GM18526 (cell line): ENCODE data around the gene ANKRD16.

Source experiments
- POLR2A ChIP-seq: IDR thresholded peaks from 3 replicates; pipeline ENCODE4 v1.6.1; 2011; ENCODE audit not compliant: insufficient read length; ENCODE audit errors: extremely low read depth

ANKRD16 gene

DNA sequence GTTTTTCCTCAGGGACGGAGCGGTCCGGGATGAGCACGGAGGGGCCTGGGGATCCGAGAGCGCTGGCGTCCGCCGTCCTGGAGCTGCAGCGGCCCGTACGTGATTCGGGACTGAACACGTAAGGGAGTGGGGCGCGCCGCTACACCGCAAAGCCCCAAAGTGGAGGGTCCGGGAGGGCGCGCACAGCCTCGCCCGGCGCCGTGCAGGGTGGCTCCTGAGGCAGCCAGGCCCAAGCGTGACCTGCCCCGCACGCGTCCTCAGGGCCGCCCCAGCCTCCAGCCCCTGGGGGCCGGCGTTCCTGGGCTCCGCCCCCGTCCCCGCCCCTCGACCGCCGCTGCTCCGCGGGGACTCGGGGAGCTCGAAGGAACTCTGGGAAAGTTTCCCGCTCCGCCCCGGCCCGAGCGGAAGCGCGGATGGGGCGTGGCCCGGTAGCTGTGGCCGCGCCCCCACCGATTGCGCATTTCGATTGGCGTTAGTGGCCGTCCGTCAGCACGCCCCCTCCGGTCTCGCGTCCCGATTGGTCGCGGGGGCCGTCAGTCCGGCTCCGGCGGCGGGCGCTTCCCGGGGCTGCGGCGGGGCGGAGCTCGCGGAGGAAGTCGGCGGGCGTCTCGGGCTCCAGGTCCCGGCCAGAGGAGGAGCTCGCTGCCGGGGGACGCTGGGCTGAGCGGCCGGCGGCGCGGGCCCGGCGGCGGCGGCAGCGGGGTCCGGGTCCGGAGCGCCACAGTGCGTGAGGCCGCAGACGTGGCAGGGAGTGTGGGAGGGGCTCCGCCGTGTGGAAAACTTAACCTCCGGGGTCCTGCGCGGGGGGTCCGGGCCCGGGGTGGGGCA, at the start of gene ANKRD16, which contains the start of gene FBH1:
ANKRD16 (minus strand) TSS at position 270 of the 828 bp plus-strand sequence. CDS start 539 bp downstream, outside the sequence.
FBH1 (plus strand) TSS at position 620 of the 828 bp plus-strand sequence; CDS start at position 723, 103 bp downstream.
- peak; percentile 77 for TF ChIP-seq POLR2A

DNA sequence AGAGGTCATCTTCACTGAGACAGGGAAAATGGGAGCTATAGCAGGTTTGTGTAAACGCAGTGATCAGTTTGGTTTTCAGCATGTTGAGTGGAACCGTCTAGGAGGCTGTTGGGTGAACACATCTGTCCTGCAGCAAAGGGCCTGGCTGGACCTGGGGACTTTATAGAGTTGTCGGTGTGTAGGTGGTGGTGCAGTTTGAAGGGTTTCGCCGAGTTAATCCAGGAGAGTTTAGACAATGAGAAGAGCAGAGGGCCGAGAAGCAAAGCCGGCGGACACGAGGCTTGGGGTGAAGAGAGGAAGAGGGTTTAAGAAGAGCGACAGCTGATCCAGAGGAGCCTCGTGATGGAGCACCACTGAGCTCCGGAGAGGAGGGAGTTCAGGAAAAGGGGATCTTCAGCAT, 48.6 kb upstream of the ANKRD16 start:
- no peak for TF ChIP-seq POLR2A

DNA sequence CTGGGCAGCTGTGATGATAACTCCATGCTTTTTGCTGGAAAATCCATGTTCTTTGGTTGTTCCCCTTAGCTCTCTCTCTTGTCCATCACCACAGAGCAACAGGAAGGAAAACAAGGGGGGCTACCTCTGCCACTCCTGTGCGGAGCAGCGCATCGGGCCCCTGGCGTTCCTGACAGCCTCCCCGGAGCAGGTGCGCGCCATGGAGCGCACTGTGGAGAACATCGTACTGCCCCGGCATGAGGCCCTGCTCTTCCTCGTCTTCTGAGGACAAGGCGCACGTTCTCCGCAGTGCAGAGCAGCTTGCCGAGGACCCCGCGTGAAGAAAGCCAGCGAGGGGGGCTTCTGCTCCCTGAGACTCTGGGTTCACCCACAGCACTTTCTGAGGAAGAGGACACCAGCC, 47.3 kb upstream of the ANKRD16 start:
- TF ChIP-seq POLR2A = no peak

DNA sequence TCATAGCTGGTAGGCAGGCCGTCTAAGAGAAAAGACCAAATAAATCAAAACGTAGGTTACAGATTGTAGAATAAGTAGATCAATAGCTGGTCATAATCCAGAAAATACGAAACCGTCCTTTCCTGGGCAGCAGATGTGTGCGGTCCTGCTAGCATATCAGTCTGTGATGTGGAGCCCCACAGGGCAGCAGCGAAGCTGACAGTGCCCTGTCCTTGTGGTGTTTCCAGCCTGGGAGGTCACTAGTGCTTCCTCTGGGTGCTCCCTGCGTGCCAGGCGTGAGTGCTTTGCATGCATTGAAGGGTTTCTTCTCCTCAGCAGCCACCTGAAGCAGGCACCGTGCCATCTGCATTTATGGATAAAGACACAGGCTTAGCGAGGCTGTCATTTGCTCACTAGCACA, 45.9 kb upstream of the ANKRD16 start:
- no peak for TF ChIP-seq POLR2A

DNA sequence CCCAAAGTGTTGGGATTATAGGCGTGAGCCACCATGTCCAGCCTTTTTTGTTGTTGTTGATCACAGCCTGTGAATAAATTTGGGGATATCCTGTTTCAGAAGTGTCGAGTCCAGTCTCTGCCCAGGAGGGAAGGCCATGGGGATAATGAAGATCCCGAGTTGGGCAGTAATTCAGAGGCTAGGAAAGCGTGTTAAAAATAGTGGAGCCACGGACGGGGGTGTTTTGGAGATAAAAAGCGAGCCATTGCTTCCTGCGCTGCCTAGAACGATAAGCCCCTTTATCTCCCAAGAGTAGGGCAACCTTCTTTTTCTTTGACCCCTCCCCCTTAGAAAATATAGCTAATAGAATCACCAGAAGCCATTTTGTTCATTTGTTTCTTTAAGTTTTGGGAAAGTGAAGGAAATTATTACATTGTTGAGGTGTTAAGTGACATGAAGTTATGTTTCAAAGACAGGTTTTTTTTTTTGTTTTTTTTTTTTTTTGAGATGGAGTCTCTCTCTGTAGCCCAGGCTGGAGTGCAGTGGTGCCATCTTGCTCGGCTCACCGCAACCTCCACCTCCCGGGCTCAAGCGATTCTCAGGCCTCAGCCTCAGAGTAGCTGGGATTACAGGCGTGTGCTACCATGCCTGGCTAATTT, 44.3 kb upstream of the ANKRD16 start:
- no peak for TF ChIP-seq POLR2A

DNA sequence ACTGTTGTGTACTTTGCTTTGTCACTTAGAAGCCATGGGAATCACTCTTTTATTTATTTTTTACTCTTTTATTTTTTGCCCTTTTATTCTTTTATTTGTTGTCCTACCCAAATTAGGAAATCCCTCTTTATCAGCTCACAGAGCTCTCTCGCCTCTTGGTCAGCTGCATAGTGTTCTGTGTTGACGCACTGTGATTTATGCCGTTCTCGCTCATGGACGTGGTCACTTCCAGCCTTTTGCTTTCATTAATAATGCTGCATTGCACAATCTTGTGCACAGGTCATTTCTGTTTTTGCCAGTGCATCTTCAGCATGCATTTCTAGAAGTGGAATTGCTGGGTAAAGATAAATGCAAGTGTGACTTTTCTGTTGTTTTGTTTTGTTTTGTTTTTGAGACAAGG, 42.7 kb upstream of the ANKRD16 start:
- TF ChIP-seq POLR2A = no peak

DNA sequence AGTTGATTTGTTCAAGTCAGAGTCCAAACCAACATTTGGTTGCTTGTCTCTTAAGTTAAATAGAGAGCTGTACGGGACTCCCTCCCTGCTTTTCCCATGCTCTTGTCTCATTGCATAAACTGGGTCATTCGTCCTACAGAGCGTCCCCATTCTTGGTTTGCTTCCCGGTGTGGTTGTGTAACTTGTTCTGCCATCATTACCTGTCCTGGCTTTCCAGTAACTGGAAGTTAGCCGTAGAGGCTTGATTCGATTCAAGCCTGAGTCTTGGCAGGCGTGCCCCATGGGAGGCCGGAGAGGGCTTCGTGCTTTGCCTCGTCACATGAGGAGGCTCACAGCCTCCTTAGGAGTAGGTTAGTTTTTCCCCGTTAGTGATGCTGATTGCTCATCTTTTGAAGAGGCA, 40.6 kb upstream of the ANKRD16 start:
- TF ChIP-seq POLR2A = no peak

DNA sequence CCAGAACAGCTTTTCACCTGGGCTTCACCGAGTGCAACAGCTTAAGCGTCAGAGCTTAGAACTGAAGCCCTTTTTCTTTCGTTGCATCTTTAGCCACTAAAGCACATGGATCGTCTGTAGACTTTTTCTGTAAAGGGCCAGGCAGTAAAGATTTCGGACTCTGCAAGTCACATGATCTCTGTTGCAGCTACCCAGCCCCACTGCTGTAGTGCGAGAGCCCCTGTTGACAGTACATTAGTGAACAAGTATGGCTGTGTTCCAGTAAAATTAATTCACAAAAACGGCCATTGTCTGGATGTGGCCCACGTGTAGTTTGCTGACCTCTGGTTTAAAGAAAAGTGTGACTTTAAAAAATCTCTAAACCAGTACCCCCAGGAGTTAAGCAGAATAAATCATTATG, 39.7 kb upstream of the ANKRD16 start:
- TF ChIP-seq POLR2A = no peak

- TF ChIP-seq POLR2A = no peak
These were observed 37.6 kb upstream of the ANKRD16 start for GRCh38 chr10:5927306-5927705.

DNA sequence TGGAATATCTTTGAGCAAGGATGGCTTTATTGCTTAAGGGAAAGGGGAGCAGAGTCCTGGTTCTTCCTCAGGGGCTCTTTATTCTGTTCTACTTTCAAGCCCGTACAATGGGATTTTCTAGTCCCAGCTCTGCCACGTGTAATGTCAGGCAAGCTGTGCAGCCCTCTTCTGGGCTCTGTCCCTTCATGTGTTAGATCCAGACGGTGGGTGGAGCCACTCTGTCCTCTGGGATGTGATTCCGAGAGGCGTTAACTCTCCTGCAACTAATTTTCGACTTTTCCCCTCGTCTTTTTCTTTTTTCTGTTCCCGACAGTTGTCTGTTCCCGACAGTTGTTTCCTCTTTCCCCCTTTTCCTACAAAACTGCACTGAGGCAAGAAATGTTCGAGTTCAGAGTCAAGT, 35.2 kb upstream of the ANKRD16 start:
- TF ChIP-seq POLR2A = no peak

- no peak for TF ChIP-seq POLR2A
These were observed 32.1 kb upstream of the ANKRD16 start for GRCh38 chr10:5921746-5922145.

DNA sequence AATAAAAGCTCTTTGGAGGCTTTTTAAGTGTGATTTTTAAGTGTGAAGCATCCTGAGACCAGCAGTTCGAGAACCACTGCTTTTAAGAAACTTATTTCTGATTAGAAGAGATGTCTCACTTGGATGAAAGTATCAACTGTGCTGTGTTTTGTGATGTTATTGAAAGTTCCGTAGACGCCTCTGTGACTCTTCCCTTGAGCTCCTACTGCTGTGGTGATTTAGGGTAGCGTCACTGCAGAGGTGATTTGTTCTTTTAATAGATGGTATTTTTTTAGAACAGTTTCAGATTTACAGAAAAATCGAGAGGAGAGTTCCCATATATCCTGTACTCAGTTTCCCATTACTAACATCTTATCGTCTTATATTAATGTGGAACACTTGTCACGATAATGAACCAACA, 29.9 kb upstream of the ANKRD16 start:
- TF ChIP-seq POLR2A = no peak

DNA sequence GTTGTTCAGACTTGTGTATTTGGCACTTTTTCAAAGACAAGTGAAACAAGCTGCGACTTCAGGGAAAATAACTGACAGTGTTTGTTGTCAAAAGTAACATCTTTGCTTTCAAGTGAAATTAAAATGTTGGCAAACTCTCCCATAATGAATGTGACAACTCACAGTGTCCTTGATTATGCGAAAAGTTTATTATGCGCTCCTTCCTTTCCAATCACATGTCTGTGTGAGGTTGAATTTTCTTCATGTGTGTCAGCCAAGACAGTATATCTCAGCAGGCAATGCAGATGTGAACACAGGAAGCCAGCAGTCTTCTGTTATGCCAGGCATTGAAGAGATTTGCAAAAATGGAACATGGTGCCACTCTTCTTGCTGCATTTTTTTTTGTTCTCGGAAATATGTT, 29.1 kb upstream of the ANKRD16 start:
- TF ChIP-seq POLR2A = no peak

DNA sequence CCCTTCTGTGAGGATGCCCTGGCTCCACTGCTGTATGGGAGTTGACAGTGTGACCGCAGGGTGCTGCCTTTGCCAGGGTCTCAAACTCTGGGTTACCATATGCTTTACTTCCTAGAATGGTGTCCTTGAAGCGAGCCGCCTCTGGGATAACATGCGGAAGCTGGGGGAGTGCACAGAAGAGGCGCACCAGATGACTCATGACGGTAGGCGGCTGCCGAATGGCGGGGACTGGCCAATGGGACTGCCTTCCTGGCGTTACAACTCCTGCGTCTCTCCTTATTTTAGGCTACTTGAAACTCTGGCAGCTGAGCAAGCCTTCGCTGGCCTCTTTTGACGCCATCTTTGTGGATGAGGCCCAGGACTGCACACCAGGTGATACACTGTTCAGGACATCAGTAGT, 27.6 kb upstream of the ANKRD16 start:
- no peak for TF ChIP-seq POLR2A

GRCh38 chr10:5915451-5915850, 25.8 kb upstream of the ANKRD16 start:
- TF ChIP-seq POLR2A = no peak

DNA sequence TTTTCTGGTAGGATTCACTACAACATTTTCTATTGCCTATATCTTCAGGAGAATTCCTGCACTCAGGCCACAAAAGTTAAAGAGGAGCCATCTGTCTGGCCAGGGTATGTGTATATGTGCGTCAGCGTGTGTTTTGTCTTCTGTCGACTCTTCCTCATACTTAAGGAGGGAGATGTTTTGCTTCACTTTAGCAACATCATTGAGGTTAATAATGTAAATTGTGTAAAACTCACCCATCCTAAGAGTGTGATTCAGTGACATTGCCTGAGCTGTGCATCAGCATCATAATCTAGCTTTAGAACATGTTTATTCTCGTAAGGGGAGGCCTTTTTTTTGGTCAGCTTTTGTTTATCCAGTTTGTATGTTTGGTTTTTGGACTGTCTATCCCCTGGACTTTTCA, 24.0 kb upstream of the ANKRD16 start:
- no peak for TF ChIP-seq POLR2A

- no peak for TF ChIP-seq POLR2A
These were observed 22.0 kb upstream of the ANKRD16 start for GRCh38 chr10:5911670-5912069.
